Stimulated activated CD4-positive, alpha-beta T cell treated with anti-CD3 and anti-CD28 coated beads, Interleukin-12 subunit alpha, Interleukin-12 subunit beta, amount 100 ng/mL, for 48 hours (primary cell): ENCODE data around the gene KPNA4.
"Not testable (repeated sequence)": the region's sequence is repeated elsewhere in the genome, so short reads cannot be mapped to it uniquely, and the experiment has no call there.

Source experiments
- DNase-seq, 3 donors: peaks; one replicate each; pipeline ENCODE4 v3.0.0-alpha.2; 2020; ENCODE audit warnings: low read depth in 2 of 3, low spot score in 1 of 3

KPNA4 gene

DNA sequence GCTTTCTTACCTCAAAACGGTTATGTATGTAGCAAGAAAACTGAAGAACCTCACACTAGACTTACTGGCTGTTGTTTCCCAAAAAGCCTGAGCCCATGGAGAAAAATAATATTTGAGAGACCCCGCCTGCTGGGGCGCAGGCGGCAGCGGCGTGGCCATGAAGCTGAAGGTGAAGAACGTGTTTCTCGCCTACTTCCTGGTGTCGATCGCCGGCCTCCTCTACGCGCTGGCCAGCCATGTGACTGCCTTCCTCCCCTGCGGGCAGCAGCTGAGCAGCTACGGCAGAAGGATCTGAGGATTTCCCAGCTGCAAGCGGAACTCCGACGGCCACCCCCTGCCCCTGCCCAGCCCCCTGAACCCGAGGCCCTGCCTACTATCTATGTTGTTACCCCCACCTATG lies 113.1 kb downstream of the KPNA4 start:
- DNase-seq: not testable (repeated sequence)

DNA sequence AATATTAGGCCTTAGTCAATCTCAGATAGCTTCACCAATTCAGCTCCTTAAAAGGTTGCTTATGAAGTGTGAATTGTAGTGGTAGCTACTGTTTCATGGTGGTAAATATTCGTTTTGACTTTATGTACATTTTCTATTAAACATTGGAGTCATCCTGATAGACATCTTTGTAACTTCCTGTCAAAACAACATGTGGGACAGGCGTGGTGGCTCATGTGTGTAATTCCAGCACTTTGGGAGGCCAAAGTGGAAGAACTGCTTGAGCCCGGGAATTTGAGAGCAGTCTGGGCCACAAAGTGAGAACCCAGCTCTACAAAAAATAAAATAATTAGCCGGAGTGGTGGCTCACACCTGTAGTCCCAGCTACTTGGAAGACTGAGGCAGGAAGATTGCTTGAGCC lies 113.8 kb downstream of the KPNA4 start:
- DNase-seq: no peak

DNA sequence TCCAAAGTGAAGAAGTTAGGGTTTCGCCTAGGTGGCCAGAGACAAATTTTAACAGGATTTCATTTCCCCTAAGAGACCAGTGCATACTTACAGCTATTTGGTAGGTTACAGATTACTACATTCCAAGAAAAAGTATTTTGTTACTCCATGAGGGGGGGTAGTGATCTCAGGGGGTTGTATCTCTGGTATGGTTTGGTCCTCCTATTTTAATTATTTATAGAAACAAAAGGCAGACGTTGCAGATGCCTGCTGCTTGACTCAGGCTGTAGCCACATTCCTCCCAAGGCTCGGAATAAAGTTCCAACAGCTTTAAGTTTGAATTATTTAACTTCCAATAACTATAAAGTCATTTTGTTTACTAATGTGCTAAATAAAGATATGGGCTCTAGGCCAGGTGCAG lies 114.5 kb downstream of the KPNA4 start:
- no peak for DNase-seq

DNA sequence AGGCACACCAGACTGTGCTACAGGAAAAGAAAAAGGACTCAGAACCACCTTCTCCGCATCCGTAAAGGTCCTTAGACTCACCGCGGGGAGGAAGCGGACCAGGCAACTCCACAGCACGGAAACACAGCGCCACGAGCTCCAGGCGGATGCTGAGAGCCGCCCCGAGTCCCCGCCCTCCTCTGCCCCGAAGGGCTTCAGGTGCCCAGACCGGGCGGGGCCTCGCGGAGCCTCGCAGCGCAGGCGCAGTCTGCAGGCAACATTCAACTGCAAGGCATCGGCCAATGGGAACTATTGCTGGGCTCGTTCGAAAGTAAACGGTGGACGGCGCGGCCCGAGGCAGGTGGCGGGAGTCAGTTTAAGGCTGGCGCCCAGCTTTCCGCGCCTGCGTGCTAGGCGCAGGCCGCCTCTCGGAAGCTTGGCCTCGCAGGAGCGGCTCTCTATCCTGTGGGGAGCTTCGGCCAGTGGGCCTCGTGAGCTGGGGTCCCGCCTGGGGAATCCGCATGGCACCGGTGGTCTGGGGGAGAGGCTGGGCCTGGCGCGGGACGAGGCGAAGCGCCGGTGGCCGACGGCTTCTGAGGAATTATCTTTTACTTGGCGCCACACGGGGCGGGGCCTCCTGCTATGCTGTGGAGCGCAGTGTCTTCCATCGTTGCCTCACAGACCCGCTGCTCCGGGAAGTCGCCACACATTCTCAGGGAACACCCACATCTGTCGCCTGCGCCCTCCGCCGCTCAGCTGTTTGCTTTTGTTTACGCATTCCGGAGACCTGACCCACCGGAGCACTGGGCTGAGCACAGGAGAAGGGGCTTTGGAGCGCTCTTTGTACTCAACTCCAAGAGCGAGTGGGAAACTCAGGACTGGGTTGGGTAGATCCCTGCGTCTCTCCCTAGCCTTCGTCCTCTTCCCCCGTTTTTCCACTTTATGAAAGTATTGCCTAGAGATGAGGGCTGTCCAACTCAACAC lies 115.5 kb downstream of the KPNA4 start, which contains the start of gene TRIM59:
TSS of gene TRIM59 (minus strand) at position 151 of the 963 bp plus-strand sequence. CDS start 10,603 bp downstream, outside the sequence.
- DNase-seq: peak; percentile 87 to 97 (median 96)

DNA sequence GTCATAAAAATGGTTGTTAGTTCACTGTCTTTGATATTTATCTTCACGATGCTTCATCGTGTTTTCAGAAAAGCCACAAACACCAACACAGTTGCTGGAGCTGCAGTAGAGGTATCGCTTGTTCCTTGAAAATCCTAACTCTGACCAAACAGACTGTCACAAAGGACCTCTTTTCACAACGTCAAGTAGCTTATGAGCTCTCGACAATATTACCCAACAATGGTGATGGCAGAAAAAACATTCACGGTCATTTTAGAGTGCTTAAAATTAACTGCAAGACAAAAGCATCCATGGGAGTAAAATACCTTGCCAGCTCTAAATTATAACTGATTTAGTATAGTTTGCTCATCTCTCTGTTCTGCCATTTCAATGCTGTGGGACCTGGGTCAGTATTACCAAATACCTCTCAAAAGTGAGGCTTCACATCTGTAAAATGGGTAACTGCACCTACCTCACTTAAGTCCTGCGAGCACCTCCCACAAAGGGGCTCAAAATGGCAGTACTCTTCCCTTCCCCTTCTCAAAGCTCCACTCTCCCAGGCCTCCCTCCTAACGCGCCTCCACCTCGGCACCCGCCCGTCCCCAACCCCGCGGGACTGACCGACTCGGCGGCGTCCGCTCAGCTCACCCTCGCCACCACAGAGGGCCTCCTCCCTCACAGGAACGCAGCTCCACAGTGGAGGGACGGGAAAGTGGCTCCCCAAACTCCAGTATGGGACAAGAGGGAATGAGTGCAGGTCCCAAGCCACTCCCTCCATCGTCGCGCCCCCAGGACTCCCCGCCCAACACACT lies 116.3 kb downstream of the KPNA4 start:
- DNase-seq: peak in 1 of 3 donors; percentile 3

DNA sequence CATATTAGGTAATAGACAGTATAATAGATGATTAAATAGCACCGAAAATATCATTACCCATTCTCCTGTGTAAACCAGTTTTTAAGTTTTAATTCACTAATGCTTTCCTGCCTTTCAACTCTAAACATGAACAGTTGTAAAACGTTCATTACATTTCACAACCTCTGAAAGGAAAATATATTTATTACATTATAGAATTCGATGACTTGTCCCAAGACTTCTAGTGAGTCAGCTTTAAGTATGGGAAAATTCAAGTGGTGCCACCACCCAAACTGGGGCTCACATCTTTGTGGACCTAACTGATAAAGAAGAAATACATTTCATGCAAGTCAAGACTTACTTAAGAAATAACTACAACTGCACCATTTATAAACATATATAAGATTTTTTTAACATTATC lies 117.8 kb downstream of the KPNA4 start:
- DNase-seq: no peak

DNA sequence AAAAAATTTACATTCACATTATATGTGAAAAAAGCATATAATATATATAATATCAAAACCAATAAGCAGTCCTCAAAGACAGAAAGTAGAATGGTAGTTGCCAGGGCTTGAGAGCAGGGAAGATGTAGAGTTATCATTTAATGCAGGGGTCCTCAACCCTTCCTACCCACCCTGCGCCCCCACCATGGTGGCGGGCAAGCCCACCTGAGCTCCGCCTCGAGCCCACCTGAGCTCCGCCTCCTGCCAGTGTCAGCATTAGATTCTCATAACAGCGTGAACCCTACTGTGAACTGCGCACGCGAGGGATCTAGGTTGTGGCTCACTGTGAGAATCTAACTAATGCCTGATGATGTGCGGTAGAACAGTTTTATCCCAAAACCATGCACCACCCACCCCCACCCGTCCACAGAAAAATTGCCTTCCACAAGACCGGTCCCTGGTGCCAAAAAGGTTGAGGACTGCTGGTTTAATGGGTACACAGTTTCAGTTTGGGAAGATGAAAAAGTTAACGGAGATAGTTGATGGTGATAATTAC lies 118.8 kb downstream of the KPNA4 start:
- no peak for DNase-seq

DNA sequence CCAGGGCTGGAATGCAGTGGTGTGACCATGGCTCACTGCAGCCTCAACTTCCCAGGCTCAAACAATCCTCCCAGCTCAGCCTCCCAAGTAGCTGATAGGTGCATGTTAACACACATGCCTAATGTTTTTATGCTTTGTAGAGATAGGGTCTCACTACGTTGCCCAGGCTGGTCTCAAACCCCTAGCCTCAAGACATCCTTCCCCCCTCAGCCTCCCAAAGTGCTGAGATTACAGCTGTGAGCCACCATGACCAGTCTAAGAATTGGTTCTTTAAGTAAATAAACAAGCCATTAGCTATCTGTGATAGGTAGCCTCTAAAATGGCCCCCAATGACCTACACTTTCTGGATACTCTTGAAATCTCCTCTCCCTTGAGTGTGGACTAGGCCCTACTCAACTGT lies 119.5 kb downstream of the KPNA4 start:
- DNase-seq: no peak
